Mucosa of stomach (tissue), 1 donor: ENCODE measurements around the gene CENPH.
"Not testable (repeated sequence)": the region's sequence is repeated elsewhere in the genome, so short reads cannot be mapped to it uniquely, and the experiment has no call there.

ENCODE experiments used
- H3K27me3 ChIP-seq: one replicate; pipeline ENCODE4 v1.7.0; 2013; ENCODE audit warnings: mild to moderate bottlenecking, low read length; ENCODE audit not compliant: control insufficient read depth, insufficient read depth
- H3K36me3 ChIP-seq: one replicate; pipeline ENCODE4 v1.7.0; 2013; ENCODE audit warnings: low read length; ENCODE audit not compliant: control insufficient read depth, insufficient read depth
- H3K4me1 ChIP-seq: one replicate; pipeline ENCODE4 v1.7.0; 2013; ENCODE audit warnings: mild to moderate bottlenecking, low read length; ENCODE audit not compliant: control insufficient read depth, insufficient read depth
- H3K4me3 ChIP-seq: one replicate; pipeline ENCODE4 v1.7.0; 2013; ENCODE audit warnings: low read length
- H3K9ac ChIP-seq: one replicate; pipeline ENCODE4 v1.7.0; 2013; ENCODE audit warnings: mild to moderate bottlenecking, low read length, moderate library complexity
- H3K9me3 ChIP-seq: one replicate; pipeline ENCODE4 v1.7.0; 2013; ENCODE audit warnings: mild to moderate bottlenecking, low read length, moderate library complexity; ENCODE audit not compliant: control insufficient read depth
- donor health status: Pancreatic carcinoma.

CENPH gene, protein sequence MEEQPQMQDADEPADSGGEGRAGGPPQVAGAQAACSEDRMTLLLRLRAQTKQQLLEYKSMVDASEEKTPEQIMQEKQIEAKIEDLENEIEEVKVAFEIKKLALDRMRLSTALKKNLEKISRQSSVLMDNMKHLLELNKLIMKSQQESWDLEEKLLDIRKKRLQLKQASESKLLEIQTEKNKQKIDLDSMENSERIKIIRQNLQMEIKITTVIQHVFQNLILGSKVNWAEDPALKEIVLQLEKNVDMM

GRCh38 chr5:69189162-69190086 lies at the start of gene CENPH:
Gene CENPH (plus strand): TSS chr5:69189583. CDS start chr5:69189635, 52 bp downstream.
- H3K9ac ChIP-seq: peak within 1 kb of the TSS; percentile 85
- no peaks in the 10 kb centered on the region for H3K27me3 ChIP-seq
- H3K4me1 ChIP-seq: peaks cover 8% of the 10 kb centered on the region
- no peaks in the 10 kb centered on the region for H3K9me3 ChIP-seq
- peak within 1 kb of the TSS; percentile 93 for H3K4me3 ChIP-seq
- H3K36me3 ChIP-seq: no peaks in the 10 kb centered on the region

DNA sequence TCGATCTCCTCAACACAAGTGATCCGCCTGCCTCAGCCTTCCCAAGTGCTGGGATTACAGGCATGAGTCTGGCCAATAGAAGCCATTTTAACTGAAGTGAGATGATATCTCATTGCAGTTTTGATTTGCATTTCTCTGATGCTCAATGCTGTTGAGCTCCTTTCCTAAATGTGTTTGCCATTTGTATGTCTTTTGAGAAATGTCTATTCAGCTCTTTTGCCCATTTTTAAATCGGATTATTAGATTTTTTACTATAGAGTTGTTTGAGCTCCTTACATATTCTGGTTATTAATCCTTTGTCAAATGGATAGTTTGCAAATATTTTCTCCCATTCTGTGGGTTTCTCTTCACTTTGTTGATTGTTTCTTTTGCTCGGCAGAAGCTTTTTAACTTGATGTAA lies 49.1 kb upstream of the CENPH start:
- H3K27me3 ChIP-seq, H3K4me3 ChIP-seq, H3K36me3 ChIP-seq, H3K4me1 ChIP-seq, H3K9me3 ChIP-seq, H3K9ac ChIP-seq: not testable (repeated sequence)

DNA sequence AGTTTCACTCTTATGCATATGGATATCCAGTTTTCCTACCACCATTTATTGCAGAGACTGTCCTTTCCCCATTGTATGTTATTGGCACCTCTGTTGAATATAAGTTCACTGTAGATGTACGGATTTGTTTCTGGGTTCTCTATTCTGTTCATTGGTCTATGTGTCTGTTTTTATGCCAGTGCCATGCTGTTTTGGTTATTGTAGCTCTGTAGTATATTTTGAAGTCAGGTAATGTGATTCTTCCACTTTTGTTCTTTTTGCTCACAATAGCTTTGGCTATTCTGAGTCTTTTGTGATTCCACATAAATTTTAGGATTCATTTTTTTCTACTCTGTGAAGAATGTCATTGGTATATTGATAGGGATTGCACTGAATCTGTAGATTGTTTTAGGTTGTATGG lies 48.6 kb upstream of the CENPH start:
- Histone ChIP-seq H3K4me1 (no peaks in the 10 kb centered on the region), H3K4me3 (no peak overlapping the region), H3K36me3 (no peaks in the 10 kb centered on the region), H3K9me3 (no peaks in the 10 kb centered on the region), H3K27me3 (no peaks in the 10 kb centered on the region), H3K9ac (no peak overlapping the region)

DNA sequence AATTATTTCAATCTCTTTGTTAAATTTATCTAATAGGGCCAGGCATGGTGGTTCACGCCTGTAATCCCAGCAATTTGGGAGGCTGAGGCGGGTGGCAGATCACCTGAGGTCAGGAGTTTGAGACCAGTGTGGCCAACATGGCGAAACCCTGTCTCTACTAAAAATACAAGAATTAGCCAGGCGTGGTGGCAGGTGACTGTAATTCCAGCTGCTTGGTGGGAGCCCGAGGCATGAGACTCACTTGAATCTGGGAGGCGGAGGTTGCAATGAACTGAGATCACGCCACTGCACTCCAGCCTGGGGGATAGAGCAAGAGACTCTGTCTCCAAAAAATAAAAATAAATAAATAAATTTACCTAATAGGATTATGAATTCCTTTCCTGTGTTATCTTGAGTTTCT lies 40.8 kb upstream of the CENPH start:
- H3K4me3 ChIP-seq, H3K27me3 ChIP-seq, H3K9ac ChIP-seq, H3K36me3 ChIP-seq, H3K9me3 ChIP-seq, H3K4me1 ChIP-seq: not testable (repeated sequence)

DNA sequence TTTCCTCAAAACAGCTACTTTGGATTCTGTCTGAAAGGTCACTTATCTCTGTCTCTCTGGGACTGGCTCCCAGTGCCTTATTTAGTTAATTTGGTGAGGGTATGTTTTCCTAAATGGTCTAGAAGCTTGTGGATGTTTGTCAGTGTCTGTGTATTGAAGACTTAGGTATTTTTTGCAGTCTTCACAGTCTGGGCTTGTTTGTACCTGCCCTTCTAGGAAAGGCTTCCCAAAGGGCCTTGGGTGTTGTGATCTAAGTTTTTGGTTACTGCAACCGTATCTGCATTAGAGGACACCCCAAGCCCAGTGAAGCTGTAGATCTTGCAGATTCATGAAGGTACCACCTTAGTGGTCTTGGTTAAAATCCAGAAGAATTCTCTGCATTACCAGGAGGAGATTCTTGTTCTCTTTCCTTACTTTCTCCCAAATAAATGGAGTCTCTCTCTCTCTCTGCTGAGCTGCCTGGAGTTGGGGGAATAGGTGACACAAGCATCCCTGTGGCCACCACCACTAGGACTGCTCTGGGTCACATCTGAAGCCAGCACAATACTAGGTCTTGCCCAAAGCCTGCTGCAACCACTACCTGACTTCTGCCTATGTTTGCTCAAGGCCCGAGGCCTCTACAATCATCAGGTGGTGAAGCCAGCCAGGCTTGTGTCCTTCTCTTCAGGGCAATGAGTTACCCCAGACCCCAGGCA lies 40.3 kb upstream of the CENPH start:
- no peaks in the 10 kb centered on the region for H3K27me3 ChIP-seq
- H3K9me3 ChIP-seq: no peaks in the 10 kb centered on the region
- H3K4me1 ChIP-seq: no peaks in the 10 kb centered on the region
- no peaks in the 10 kb centered on the region for H3K36me3 ChIP-seq
- H3K9ac ChIP-seq: no peak overlapping the region
- H3K4me3 ChIP-seq: no peak overlapping the region

- H3K36me3 ChIP-seq: no peaks in the 10 kb centered on the region
- no peaks in the 10 kb centered on the region for H3K4me1 ChIP-seq
- no peaks in the 10 kb centered on the region for H3K9me3 ChIP-seq
- H3K27me3 ChIP-seq: no peaks in the 10 kb centered on the region
- no peak overlapping the region for H3K4me3 ChIP-seq
- H3K9ac ChIP-seq: no peak overlapping the region
Observed at GRCh38 chr5:69149676-69150010, 39.7 kb upstream of the CENPH start.

DNA sequence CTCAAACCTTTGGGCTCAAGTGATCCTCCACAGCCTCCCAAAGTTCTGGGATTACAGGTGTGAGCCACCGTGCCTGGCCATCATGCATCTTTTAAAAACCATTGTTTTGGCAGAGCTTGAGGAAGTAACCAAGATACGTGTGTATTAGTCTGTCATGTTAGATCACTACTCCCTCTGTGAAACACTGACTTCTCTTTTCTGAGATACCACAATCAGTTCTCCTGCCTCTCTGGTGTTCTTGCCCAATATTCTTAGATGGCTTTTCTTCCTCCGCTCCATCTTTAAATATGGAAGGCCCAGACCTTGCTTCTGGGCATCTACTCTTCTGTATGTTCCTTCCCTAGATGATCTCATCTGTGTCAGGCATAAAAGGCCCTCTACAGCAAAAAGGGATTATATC lies 36.7 kb upstream of the CENPH start:
- H3K9ac ChIP-seq: no peak overlapping the region
- H3K9me3 ChIP-seq: no peaks in the 10 kb centered on the region
- H3K4me3 ChIP-seq: no peak overlapping the region
- H3K36me3 ChIP-seq: no peaks in the 10 kb centered on the region
- H3K27me3 ChIP-seq: no peaks in the 10 kb centered on the region
- H3K4me1 ChIP-seq: no peaks in the 10 kb centered on the region

DNA sequence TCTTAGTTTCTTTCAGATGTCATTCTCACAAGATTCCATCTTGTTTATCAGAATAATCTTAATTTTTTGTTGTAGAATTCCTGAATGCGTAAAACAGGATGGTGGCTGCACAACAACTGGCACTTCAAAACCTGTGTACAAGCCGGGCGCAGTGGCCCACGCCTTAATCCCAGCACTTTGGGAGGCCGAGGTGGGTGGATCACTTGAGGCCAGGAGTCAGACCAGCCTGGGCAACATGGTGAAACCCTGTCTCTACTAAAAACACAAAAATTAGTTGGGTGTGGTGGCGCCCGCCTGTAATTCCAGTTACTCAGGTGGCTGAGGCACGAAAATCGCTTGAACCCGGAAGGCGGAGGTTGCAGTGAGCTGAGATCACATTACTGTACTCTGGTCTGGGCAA lies 32.9 kb upstream of the CENPH start:
- H3K27me3 ChIP-seq: no peaks in the 10 kb centered on the region
- H3K9ac ChIP-seq: no peak overlapping the region
- no peaks in the 10 kb centered on the region for H3K36me3 ChIP-seq
- H3K9me3 ChIP-seq: no peaks in the 10 kb centered on the region
- H3K4me3 ChIP-seq: no peak overlapping the region
- H3K4me1 ChIP-seq: no peaks in the 10 kb centered on the region

DNA sequence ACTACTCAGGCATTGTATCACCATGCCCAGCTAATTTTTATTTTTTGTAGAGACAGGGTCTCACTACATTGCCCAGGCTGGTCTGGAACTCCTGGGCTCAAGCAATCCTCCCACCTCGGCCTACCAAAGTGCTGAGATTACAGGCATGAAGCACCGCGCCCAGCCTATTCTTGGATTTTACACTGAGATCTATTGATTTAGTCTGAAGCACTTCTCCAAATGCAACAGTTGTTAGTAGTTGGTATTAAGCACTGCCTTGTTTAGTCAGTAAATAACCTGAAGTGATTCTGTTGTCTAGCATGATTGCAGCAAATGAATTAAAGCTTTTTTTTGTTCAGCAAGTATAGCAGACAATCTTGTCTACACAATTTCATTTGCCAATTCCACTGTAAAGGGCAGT lies 31.3 kb upstream of the CENPH start:
- no peak overlapping the region for H3K9ac ChIP-seq
- H3K27me3 ChIP-seq: no peaks in the 10 kb centered on the region
- no peaks in the 10 kb centered on the region for H3K36me3 ChIP-seq
- no peaks in the 10 kb centered on the region for H3K4me1 ChIP-seq
- no peak overlapping the region for H3K4me3 ChIP-seq
- no peaks in the 10 kb centered on the region for H3K9me3 ChIP-seq

GRCh38 chr5:69160651-69161050 lies 28.7 kb upstream of the CENPH start:
- Histone ChIP-seq H3K4me1 (no peaks in the 10 kb centered on the region), H3K27me3 (no peaks in the 10 kb centered on the region), H3K4me3 (no peak overlapping the region)

DNA sequence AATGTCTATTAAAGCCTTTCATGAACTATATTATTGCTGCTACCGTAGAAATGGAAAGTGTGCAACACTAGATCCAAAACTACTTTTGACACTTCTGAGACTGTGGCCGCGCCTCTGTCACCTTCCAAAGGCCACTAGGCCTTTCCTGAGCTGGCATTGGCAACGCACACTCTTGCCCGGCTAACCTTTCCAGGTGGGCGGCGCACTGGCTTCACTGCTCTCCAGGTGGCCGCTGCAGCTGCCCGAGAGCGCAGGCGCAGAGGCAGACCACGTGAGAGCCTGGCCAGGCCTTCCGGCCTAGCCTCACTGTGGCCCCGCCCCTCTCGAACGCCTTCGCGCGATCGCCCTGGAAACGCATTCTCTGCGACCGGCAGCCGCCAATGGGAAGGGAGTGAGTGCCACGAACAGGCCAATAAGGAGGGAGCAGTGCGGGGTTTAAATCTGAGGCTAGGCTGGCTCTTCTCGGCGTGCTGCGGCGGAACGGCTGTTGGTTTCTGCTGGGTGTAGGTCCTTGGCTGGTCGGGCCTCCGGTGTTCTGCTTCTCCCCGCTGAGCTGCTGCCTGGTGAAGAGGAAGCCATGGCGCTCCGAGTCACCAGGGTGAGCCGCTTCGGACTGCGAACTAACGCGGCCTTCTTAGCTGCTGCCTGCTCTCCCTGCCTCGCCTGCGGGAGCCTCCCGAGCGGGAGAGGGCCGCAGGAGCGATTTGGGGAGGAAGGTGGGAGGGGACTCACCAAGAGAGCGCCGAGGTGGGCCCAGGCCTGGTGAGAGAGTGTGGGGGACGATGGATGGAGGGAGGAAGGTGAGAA lies 22.5 kb upstream of the CENPH start, which contains the start of gene CCNB1:
Gene CCNB1 (plus strand): TSS at position 465 of the 807 bp plus-strand sequence. CDS start 113 bp downstream, at position 578.
- H3K9me3 ChIP-seq: no peaks in the 10 kb centered on the region
- peaks cover 13% of the 10 kb centered on the region for H3K4me1 ChIP-seq
- H3K9ac ChIP-seq: peak within 1 kb of the TSS; percentile 69
- no peaks in the 10 kb centered on the region for H3K27me3 ChIP-seq
- no peaks in the 10 kb centered on the region for H3K36me3 ChIP-seq
- H3K4me3 ChIP-seq: peak within 1 kb of the TSS; percentile 86

More at GRCh38 chr5:69160651-69161050, 28.7 kb upstream of the CENPH start:
- H3K9me3 ChIP-seq: no peaks in the 10 kb centered on the region
- H3K36me3 ChIP-seq: no peaks in the 10 kb centered on the region
- H3K9ac ChIP-seq: no peak overlapping the region
